ENCODE measurements around the gene LCAT.

Gene LCAT

GRCh38 chr16:67968400-67969253 is 24.7 kb upstream of the LCAT start, which contains the start of gene SLC12A4:
TSS of gene SLC12A4 (minus strand) at chr16:67968637. CDS start at chr16:67968553, 84 bp downstream.
- FAIRE-seq, result no peak

- FAIRE-seq, result no peak
Measured at GRCh38 chr16:67967958-67968399, 24.1 kb upstream of the LCAT start.

GRCh38 chr16:67967183-67967957 is 23.4 kb upstream of the LCAT start:
- FAIRE-seq, result no peak

GRCh38 chr16:67966549-67967182 is 22.7 kb upstream of the LCAT start:
- FAIRE-seq, result no peak

GRCh38 chr16:67965668-67966548 is 22.0 kb upstream of the LCAT start:
- no peak for FAIRE-seq

GRCh38 chr16:67964477-67965131 is 20.7 kb upstream of the LCAT start:
- no peak for FAIRE-seq

- no peak for FAIRE-seq
Measured at GRCh38 chr16:67963662-67964321, 19.9 kb upstream of the LCAT start.

GRCh38 chr16:67963292-67963661 is 19.4 kb upstream of the LCAT start:
- no peak for FAIRE-seq

- no peak for FAIRE-seq
Measured at GRCh38 chr16:67962135-67962534, 18.2 kb upstream of the LCAT start.

GRCh38 chr16:67961551-67961957 is 17.6 kb upstream of the LCAT start:
- no peak for FAIRE-seq

GRCh38 chr16:67959536-67960329 is 15.8 kb upstream of the LCAT start:
- FAIRE-seq, result no peak

GRCh38 chr16:67957622-67958021 is 13.7 kb upstream of the LCAT start:
- FAIRE-seq, result no peak

GRCh38 chr16:67954421-67955196 is 10.7 kb upstream of the LCAT start:
- FAIRE-seq, result no peak

GRCh38 chr16:67953641-67954375 is 9.9 kb upstream of the LCAT start:
- no peak for FAIRE-seq

GRCh38 chr16:67951485-67951884 is 7.6 kb upstream of the LCAT start:
- FAIRE-seq, result no peak

- no peak for FAIRE-seq
Measured at GRCh38 chr16:67950335-67950843, 6.5 kb upstream of the LCAT start.

- FAIRE-seq, result no peak
Measured at GRCh38 chr16:67949645-67950044, 5.7 kb upstream of the LCAT start.

- FAIRE-seq, result no peak
Measured at GRCh38 chr16:67948015-67948414, 4.1 kb upstream of the LCAT start.

All from endometrium (tissue), 2 donors.